HEK293T (cell line): ENCODE measurements around the gene GNB1L.

Experiments used
- ARNT ChIP-seq: fragments of 450-650 bp; IDR thresholded peaks from 2 replicates; pipeline ENCODE4 v1.6.1; 2017; ENCODE audit warnings: mild to moderate bottlenecking
- FOXM1 ChIP-seq: fragments of 450-650 bp; IDR thresholded peaks from 2 replicates; pipeline ENCODE4 v1.6.1; 2017; ENCODE audit warnings: mild to moderate bottlenecking, borderline replicate concordance

DNA sequence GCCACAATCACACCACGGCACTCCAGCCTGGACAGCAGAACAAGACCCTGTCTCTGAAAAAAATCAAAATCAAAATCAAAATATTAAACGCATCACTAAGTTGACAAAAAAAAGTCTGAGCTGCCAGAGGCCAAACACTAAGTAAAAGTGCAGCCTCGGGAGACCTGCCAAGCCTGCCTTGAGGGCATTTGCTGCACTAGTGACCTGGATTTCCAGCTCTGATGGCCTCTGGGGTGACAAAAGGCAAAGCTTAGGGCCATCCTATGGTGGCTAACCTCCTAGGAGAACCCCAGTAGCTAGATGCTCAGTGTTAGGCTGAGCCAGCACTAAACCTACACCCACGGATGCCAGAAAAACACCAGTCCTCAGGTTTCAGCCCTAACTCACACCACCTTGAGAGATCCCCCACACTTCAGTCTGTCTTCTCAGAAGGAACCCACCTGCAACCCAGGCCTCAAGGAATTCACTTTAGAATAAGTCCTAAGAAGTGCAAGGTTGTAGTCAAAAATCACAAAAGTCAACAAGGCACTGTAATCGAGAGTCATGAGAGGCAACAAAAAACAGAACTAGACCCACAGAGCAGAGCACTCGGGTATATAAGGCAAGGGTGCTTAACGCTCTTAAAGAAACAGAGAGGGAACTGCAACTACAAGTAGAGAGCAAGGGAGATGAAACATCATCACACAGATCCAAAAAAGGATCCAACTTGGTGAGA, 28.6 kb downstream of the GNB1L start:
- TF ChIP-seq ARNT, result no peak
- TF ChIP-seq FOXM1, result no peak
